DMS 273 (cell line): ENCODE results near the gene ARID1B.
"Not testable (repeated sequence)": the region's sequence is repeated elsewhere in the genome, so short reads cannot be mapped to it uniquely, and the experiment has no call there.

Experiments used
- DNase-seq: peaks from one replicate; lab custom pipeline; 2025; ENCODE audit not compliant: unreplicated experiment; lab: John Stamatoyannopoulos, UW

Gene ARID1B

DNA sequence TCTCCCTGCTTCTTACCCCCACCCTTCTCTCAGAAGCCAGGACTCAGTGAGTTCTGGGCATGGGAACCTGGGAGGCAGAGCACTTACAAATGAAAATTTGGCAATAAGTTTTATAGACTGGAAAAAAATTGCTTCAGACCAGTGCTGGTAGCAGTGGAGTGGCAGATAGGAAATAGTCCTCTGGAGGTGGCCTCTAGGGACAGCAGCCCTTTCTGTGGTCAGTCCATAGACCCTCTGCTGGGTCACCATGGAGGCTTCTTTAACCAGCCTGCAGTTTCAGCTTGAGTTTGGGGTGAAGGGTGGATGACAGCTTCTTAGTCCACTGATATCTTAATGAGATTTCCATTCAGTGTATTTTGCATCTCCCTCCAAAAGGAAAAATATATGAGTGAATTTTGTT lies 179.1 kb downstream of the ARID1B start:
- no peak for DNase-seq

DNA sequence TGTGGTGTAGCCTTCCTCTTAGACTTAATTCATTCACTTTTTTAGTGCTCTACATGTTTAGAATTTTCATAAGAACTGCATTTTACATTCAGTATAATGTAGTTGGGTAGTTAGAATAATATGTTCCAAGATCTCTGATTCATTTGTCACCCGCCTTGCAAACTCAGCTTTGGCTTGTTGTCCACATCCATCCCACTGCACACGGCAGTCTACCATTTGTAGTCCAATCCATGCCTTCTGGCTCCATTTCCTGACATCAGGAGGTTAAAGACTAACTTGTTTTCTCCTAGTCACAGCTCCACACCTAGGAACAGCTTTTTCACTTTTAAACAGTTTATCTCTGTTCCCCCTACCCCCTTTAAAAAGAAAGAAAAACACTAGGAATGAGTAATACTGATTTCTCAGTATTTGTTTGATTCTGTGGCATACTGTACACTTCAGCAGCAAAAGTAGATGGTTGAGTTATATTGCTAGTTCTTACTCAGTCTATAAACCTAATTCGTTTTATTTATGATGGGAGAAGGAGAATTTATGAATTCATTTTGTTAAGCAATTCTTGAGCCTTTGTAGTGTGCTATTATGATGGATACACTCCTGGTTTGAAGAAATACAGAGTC lies 180.9 kb downstream of the ARID1B start:
- DNase-seq: no peak

DNA sequence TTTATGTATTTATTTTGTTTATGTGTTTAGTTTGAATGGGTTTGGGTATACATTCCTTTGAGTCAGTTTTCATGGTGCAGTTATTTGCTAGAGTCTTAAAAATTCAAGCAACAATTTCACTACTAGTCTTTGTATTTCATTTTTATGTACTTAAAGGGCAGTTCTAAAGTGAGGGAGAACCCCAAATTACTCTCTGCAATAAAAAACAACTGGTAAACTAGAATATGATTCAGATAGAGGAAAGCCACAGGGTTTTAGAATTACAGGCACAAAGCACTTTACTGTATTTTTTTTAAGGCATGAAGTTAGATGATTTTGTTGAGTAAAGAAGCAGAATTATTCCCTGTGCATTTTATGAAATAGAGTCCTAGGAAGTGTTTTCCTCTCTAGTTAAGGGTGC lies 183.3 kb downstream of the ARID1B start:
- DNase-seq: no peak

DNA sequence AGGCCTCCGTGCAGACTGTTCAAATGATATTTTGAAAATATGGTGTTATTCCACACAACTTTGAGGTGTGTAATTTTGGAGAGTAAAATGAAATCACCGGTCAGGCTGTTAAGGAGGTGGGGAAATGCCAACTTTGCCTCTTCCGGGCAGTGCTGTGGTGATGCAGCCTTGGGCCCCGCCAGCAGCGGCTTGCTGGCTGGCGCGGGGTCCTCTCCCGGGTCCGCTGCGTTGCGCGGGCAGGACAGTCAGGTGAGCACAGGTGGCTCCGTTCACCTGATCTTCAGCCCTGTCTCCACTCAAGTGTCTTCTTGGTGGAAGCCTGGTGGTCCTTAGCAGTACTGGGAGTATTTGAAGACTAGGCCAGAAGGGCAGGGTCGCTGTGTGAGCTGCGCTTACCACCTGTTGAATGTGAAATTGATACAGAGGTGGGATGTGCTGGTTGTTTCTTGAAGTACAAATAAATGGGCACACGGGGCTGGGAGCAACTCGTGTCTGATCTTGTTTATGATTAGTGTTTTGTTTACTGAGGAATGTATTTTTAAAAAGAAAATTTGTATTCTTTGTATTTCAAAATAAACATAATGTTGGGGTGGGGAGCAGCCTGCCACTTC lies 184.2 kb downstream of the ARID1B start:
- no peak for DNase-seq

DNA sequence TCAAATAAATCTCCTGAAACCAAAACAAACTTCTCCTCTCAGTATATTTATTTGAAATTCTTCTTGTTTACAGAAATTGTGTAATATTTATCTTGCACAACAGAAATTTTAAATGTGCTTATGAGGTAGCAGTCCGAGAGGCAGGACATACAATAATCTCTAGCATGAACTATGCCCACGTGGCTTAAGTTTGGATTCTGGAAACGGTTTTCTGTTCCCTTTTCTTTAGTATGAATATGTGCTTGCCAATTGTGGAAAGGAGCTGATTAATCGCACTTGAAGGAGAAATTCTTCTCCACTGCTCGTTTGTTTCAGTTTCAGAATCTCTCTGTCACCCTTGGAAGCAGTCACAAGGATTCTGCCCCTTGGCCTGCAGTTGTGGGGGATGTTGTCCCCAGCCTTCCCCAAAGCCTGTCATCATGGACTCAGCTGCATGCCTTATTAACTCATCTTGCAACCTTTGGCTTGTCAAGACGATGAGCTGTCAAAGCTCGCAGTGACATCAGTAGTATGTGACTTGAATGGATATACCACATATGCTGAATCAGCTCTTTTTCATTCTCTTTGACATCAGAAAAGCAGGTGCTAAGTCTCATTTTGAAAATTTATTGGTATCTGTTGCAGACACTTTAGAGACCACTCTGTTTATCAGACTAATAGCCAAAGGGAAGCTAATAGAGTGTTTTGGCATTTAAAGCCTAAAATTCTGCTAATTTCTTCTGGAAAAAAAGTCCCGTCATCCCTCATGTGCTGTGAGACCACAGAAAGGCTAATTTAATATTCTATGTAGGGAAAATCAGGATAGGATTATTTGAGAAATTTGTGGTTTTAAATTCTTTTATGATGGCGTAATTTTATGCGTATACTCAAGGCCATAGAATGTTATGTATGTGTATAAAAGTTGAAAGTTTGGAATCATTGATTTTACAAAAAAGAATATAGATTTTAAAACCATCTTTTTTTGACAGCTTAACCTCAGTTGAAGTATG lies 186.8 kb downstream of the ARID1B start:
- no peak for DNase-seq

DNA sequence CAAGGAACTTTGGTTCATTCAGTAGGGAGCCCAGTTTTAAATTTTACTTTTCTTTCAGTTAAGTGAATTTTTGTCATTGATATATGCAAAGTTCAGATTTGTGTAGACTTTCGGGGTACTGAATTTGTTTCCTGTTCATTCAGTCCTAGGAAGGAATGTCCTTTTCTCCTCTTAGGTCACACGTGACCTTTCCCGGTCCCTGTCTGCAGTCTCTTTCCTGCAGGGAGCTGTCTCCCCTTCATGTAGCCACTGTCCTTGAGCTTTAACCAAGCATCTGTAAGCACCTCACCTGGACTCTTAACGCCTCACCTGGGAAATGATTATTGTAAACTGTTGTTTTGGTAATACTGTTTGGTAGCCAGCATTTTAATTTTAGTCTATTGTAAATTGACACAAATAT lies 190.7 kb downstream of the ARID1B start:
- DNase-seq: no peak

DNA sequence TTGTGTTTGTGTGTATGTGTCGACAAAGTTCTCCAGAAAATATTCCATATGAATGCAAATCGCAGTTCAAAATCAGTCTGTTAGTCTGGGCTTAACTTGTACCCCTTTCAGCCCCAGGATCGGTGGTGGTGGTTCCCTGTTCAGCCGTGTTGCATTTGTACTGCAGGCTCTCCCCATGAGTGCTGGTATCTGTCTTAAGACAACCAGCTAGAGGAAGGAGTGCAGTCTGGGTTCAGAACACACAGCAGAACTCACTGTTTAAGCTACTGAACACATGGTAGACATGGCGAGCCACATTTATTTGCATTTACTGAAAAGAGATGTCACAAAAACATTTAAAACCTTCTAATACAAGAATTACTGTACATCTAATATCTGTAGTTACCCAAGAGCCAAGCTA lies 192.1 kb downstream of the ARID1B start:
- DNase-seq: no peak

DNA sequence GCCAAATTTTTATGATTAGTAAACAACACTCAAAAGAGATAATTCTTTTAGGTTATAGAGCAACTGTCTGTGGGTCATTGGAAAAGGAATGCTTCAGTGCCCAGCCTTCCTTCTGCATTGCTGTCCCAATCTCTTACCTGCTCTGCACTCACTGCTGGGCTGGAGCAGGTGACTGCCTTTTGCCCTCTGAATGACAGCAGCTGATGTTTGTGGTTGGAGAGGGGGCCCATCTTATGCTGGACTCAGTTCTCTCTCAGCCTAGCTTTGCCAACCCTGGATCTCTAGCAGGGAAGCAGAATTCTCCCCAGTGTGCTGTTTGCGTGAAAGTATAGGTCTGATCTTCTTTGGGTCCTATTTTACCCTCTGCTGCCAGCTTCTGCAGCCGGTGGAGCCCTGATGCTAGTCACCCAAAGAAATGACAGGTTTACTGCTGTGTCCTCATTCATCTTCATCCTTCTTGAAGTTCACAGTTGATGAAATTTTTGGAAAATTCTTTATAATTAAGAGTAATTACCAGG lies 193.5 kb downstream of the ARID1B start:
- DNase-seq: no peak

DNA sequence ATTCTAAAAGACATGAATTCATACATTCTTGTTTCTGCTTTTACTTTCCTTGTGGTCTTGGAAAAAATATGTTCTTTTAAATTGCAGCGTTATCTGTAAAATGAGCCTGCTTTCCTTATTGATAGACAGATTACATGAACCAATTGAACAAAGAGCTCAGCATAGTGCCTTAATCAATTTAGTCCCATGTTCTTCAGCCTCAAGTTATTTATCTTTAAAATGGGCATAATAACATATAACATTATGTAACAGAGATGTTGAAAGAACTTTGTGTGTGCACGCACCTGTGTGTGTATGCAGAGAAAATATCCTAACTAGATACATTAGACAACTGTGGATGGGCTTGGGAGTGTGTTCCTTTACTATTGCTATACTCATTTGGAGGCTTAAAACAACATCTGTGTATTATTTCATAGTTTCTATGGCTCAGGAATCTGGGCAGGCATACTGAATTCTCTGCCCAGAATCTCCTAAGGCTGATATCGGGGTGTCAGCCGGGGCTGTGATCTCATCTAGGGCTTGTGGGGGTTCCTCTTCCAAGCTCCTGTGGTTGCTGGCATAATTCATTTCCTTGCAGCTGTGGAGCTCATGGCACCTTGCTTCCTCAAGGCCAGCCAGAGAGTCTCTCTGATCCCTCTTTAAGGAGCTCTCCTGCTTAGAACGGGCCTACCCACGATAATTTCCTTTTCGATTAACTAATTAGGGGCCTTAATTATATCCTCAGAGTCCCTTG lies 194.1 kb downstream of the ARID1B start:
- no peak for DNase-seq

DNA sequence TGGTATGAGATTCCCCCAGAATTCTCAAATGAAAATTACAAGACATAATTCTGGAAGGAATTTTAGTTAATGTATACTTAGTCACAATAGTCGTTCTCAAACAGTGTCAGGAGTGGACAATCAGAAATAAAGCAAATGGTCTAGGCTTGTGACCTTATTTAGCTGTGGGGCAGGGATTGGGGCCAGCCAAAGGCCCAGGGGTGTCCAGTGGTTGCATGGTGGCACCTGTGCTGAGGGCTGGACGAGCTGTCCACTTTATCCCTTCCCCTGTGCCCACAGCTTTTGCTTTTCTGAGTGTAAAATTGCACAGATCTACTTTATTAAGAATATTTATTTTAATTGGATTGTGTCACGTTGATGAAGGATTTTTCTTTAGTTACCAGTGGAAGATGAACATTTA lies 195.0 kb downstream of the ARID1B start:
- DNase-seq: no peak

DNA sequence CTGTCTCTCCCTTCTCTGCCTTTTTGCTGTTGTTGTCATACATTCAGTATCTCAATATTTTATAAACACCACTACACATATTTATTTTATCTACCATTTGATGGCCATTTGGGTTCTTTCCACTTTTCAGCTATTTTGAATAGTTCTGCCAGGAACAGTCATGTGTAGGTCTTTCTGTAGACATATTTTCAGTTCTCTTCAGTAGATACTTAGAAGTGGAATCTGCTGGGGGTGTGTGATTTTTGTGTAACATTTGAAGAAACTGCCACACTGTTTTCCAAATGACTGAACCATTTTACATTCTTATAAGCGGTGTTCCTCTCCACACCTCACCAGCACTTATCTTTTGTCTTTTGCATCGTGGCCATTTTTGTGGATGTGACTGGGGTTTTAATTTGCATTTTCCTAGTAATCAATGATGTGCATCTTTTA lies 197.7 kb downstream of the ARID1B start:
- no peak for DNase-seq

DNA sequence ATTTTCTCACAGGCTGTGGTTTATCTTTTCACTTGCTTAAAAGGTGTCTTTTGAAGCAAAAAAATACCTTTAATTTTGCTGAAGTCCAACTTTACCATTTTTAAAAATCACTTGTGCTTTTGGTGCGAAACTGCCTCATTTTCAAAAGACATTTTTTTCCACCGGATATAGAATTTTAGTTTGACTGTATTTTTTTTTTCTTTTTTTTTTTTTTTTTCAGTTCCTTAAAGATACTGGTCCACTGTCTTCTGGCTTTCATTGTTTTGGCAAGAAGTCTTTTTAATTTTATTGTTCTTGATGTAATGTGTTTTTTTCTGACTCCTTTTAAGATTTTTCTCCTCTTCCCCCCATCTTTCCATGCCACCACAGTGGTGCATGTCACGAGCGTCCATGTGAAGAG lies 198.2 kb downstream of the ARID1B start:
- DNase-seq: no peak

DNA sequence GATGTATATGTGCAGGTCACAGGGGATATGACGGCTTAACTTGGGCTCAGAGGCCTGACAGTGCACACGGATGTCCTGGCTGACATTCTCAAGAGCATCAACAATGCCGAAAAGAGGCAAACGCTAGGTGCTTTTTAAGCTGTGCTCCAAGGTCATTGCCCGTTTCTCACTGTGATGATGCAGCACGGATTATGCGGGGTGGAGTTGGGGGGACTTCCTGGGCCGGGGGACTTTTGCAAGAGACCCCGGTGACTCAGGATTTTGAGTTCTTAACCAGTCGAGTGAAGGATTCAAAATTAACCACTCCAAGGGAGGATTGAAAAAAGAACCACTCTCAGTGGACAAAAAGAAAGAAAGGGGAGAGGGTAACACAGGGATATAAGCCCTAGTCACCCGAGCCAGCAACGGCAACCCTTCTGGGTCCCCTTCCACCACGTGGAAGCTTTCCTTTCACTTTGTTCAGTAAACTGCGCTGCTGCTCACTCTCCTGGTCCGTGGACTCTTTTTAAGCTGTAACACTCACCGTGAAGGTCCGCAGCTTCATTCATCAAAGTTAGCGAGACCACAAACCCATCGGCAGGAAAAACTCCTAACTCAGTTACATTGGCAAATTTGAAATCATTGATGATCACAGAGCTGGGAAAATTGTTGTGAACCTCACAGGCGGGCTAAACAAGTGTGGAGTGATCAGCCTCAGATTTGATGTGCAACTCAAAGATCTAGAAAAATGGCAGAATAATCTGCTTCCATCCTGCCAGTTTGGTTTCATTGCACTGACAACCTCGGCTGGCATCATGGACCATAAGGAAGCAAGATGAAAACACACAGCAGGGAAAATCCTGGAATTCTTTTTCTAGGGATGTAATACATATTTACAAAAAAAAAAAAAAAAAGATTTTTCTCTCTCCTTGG lies 199.3 kb downstream of the ARID1B start:
- no peak for DNase-seq

DNA sequence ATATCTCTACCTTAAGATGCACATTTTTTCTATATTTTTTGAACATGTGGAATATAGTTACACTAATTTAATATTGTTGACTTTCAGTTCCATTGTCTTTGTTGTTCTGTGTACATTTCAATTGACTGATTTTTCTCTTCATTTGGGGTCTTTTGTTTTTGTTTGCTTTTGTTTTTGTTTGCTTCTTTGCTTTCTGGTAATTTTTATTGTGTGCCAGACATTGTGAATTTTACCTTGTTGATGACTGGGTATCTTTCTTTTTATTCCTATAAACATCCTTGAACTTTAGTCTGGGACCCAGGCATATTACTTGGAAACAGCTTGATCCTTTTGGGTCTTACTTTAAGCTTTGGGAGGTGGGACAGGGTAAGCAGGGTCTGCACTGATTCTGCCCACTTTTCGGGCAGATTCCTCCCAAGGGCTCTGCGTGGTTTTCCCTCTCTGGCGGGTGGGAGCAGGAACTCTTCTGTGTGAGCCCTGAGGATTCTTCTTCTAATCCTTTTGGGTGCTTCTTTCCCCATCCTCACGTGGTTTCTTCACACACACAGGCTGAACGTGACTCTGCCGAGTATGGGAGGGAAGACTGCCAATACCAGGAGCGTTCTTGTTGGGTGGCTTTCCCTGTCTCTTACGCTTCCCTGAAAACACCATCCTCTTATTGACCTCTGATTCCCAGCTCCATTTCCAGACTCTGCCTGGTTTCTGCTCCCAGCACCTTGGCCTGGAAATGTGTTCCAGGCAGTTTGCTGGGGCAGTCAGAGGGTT lies 200.5 kb downstream of the ARID1B start:
- peak; percentile 39 for DNase-seq

DNA sequence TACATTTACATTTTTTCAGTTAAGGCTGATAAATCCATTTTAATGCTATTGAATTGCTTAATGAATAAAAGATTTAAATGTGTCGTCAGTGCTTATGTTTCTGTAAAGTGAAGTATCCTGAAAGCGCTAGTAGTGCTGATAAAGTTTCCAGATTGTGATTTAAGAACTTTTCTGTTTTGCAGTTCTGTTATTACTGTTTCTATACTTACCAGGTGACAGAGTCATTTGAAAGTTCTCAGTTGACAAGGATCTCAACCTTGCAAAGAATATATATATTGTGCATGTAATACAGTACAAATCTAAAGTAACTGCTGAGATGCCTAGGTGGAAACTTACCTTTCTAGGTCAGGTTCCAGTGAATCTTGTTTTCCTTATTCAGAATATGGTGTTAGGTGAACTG lies 201.8 kb downstream of the ARID1B start:
- DNase-seq: no peak

DNA sequence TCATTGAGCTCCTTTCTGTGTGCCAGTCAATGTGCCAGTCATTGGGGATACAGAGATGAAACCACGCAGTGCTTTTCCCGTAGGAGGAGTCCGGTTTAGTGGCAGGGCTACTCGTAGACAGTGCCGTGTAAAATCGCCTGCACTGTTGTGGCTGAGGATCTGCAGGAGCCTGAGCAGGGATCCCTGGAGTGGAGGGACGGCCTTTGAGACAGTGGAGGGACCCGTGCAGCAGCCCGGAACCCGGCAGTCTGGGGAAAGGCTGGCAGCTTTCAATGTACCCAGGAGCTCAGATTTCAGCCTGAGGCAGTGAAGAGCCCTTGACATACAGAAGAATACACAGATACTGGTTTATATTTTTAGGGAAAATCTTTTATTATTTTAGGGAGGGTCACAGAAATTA lies 203.3 kb downstream of the ARID1B start:
- peak; percentile 57 for DNase-seq

DNA sequence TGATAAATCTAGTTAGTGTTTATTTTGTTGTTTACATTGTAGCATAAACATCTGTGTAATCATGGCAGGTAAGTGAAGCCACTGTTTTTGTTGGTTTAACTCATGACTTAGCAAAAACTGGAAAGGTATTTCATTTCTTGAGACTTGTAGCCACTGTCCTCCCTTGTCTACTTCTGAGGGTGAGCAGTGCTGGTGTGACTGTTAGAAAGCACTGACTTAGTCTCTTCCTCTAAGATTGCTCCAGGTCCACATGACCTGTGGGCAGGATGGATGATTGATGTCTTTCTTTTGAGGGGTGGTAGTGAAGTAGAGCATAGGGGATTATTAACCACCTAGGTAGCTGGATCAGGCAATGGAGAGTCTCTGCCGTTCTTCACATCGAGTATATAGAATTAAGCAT lies 203.8 kb downstream of the ARID1B start:
- DNase-seq: no peak

DNA sequence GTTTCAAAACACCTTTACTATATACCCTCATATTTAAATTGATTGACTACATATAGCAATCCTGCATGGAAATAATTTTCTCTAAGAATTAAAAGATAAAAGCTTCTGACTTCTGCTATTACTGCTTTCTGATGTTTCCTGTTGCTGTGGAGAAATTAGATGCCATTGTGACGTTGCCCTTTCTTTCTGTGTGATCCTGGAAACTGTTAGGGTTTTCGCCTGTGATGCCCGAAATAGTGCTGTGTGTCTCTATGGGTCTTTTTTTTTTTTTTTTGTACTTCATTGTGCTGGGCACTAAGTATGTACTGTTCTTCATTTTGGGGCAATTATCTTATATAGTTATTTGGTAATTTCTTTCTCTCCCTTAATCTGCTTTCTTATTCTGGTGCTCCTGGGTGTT lies 205.0 kb downstream of the ARID1B start:
- DNase-seq: no peak

DNA sequence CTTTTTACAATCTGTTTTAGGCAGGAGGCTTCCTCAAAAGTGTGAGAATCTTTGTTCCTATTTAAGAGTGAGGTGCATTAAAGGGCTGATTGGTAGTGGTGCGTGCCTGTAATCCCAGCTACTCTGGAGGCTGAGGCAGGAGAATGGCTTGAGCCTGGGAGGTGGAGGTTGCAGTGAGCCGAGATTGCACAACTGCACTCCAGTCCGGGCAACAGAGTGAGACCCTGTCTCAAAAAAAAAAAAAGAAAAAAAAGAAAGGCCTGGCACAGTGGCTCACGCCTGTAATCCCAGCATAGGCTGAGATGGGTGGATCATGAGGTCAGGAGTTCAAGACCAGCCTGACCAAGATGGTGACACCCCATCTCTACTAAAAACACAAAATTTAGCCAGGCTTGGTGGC lies 205.7 kb downstream of the ARID1B start:
- DNase-seq: not testable (repeated sequence)
